ENCODE data around the gene ZNF512B. TPM values are rescaled to one million over a fixed set of nuclear protein-coding genes. Genes with fewer than 3 reads are reported as not detected.
"Not testable (repeated sequence)": the region's sequence is repeated elsewhere in the genome, so short reads cannot be mapped to it uniquely, and the experiment has no call there.

Gene ZNF512B
- polyA plus RNA-seq, 1 donor = 29.8 TPM

DNA sequence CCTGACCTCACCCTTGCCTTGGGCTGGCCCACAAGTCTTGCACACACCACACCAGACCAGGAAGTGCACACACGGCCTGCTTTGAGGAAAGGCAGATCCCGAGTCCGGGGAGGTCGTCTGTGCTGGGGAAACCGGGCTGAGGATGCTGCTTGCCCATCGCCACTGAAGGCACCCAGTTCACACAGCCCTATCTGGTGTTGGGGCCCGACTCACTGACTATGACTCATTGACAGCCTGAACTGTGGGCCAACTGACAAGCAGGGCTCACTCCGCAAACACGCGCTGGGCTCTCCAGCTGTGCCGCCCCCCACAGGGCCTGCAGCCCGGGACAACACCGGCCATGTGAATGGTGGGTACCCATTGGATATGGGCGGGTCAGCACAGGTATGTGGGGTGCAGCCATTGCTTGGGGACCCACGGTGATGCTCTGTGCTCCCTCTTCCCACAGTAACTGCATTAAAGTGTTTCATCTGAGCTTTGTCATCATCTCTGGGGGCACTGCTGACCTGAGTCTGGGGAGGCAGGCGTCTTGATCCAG, 8.1 kb upstream of the ZNF512B start:
- DNase-seq = no peak

DNA sequence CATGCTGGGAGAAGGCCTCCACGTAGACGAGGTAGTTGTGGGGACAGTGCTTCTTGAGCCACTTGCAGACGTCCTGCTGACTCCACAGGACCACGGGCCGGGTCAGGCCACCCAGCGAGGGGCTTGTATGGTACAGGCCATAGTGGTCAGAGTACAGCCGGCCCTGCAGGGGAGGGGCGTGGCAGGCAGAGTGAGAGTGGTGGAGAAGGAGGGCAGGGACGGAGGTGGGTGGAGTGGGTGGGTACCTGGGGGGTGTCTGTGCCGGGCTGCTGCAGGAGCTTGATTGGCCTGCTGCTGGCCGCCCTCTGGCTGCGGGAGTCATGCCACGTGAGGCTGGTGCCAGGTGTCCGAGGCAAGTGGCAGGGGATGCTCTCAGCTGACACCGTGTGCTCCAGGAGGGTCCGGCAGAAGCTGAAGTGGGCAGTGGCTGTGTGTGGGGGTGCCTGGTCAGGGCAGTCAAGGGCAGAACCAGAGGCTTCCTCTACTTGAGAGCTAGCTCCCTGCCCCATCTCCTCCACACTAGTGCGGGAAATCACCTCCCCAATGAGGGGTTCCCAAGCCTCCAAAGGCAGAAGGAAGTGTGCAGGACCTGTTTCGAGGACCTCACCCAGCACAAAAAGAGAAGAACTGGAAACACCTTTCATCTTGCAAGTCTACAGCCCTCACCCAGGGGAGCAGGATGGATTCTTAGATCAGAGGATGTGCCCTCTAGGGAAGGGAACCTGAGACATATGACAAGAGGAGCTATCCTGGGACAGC, 7.4 kb upstream of the ZNF512B start:
- no peak for DNase-seq

DNA sequence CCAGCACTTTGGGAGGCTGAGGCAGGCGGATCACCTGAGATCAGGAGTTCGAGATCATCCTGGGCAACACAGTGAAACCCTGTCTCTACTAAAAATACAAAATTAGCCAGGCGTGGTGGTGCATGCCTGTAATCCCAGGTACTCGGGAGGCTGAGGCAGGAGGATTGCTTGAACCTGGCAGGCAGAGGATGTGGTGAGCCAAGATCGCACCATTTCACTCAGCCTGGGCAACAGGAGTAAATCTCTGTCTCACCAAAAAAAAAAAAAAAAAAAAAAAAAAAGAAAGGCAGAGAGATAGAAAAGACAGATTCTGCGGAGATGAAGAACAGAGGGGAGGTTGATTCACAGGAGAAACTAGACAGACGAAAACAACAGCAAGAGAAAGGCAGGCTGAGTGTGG, 6.8 kb upstream of the ZNF512B start:
- not testable (repeated sequence) for DNase-seq

DNA sequence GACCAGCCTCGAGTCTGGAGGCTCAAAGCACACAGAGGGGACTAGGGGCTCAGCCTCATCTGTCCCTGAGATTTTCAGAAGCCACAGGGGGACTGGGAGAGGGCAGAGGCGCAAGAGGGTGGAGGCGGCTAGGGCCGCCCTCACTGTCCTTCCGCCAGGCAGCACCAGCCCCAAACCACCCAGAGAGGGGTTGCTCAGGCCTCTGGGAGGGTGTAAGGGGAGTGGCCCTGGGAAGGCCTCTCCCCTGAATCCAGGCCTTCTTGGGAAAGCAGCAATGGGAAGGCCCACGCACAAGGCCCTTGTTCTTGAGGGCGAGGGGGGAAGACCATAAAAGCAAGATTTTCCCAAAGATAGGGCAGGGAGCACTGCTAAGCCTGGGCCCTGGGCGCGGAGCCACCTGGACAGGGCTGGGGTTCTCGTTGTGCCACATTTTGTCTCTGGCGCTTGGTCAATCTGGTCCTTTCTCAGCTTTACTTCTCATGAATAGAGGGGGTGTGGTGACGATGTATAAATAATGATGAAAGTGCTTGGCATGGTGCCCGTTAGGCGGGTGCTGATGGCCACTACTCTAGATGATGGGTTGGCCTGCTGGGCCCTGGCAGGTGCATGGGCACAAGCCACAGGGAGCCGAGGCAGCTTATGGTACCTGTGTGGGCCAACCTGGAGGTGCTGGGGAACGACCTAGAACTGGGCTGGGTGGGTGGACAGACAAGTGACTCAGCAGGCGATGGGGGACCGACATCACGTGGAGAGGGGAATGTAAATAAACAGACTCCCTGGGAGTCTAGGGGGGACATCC, 4.9 kb upstream of the ZNF512B start:
- DNase-seq = no peak

DNA sequence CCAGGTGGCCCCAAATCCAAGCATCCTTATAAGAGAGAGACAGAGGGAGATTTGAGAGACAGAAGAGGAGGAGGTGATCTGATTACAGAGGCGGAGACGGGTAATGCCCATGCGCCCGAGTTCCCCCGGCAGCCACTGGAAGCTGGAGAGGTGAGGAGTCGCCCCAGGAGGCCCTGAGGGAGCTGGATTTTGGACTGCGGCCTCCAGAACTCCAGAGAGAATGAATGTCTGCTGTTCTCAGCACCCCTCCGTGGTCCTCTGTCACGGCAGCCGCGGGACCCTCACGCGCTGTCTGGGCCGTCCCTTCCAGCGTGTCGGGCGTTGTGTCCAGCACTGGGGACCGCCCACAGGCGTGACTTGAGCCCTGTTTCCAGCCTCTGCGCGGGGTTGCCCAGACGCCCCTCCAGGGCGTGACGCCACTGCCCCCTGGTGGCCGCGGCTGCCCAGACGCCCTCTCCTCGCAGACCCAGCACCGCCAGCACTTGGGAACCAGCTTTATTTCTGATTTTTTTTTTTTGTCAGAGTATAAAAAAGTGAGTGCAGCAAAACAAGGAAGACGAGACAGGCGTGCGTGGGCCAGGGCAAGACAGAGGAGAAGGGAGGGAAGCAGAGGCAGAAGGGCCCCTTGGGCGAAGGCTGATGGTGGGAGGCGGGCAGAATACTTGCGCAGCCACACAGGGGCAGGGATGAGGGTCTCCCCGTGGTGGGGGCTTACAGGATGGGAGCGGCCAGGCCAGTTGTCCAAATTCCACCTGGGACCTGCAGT, 4.1 kb upstream of the ZNF512B start:
- peak; percentile 92 for DNase-seq

DNA sequence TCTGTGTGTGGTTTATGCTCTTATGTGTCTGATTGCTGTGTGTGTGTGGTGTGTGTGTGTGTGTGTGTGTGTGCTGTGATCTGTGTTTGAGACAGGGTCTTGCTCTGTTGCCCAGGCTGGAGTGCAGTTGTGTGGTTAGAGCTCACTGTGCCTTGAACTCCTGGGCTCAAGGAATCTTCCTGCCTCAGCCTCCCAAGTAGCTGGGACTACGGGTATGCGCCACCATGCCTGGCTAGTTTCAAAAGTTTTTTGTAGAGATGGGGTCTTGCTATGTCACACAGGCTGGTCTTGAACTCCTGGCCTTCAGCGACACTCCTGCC, 3.4 kb upstream of the ZNF512B start:
- no peak for DNase-seq

DNA sequence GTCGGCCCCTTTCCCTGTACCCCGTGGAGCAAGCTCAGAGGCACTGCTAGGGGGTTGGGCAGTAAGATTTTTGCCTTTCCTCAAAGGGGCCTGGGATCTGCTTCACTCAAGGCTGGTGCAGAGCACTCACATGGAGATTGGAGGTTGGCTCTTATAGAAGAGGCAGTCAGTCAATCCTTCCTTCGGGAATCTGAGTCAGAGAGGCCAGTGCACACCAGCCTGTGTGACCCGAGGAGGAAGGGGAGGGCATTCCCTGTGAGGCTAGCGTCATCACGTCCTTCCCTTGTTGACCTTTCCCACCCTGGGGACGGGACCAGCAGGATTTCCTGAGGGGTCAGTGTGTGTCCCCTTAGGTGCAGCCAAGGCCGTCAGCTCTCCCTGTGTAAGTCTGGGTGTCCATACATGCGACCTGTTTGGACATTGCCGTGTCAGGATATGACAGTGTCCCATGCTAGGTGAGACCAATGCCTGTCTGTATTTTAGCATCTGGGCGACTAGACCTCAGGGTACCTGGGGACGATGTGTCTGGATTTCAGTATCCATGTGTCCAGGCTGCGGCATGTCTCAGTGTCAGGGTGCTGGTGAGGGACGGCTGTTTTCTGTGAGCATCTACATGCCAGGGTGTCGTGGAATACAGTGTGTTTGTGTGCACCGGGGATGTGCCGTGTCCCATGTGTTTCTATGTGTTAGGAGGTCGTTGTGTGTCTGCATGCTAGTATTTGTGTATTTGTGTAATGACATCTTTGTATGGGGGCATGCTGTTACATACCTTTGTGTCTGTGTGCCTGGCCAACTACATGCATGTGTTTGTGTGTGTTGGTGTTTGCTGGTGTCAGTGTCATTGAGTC, 2.8 kb upstream of the ZNF512B start:
- DNase-seq = no peak

DNA sequence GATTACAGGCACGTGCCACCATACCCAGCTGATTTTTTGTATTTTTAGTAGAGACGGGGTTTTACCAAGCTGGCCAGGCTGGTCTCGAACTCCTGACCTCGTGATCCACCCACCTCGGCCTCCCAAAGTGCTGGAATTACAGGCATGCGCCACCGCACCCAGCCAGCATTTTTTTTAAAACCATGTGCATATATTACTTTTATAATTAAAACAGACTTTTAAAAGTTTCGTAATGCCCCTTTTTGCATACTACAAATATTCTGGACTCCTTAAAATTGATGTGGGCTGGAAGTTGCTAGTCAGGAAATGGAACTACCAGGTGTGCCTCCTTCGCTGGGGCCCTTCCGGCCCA, 2.2 kb upstream of the ZNF512B start:
- DNase-seq = not testable (repeated sequence)

DNA sequence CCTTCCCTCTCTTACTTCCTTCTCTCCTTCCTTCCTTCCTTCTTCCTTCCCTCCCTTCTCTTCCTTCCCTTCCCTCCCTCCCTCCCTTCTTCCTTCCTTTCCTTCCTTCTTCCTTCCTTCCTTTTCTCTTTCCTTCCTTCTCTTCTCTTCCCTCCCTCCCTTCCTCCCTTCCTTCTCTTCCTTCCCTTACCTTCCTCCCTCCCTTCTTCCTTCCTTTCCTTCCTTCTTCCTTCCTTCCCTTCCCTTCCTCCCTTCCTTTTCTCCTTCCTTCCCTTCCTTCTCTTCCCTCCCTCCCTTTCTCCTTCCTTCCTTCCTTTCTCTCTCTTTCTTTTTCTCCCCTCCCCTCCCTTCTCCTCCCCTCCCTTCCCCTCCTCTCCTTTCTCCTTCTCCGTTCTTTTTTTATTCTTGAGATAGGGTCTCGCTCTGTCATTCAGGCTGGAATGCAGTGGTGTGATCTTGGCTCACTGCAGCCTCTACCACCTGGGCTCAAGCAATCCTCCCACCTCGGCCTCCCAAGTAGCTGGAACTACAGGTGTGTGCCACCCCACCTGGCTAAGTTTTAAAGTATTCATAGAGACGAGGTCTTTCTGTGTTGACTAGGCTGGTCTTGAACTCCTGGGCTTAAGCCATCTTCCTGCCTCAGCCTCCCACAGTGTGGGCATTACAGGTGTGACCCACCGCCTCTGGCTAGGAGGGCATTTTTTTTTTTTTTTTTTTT, 1.1 kb upstream of the ZNF512B start:
- no peak for DNase-seq

DNA sequence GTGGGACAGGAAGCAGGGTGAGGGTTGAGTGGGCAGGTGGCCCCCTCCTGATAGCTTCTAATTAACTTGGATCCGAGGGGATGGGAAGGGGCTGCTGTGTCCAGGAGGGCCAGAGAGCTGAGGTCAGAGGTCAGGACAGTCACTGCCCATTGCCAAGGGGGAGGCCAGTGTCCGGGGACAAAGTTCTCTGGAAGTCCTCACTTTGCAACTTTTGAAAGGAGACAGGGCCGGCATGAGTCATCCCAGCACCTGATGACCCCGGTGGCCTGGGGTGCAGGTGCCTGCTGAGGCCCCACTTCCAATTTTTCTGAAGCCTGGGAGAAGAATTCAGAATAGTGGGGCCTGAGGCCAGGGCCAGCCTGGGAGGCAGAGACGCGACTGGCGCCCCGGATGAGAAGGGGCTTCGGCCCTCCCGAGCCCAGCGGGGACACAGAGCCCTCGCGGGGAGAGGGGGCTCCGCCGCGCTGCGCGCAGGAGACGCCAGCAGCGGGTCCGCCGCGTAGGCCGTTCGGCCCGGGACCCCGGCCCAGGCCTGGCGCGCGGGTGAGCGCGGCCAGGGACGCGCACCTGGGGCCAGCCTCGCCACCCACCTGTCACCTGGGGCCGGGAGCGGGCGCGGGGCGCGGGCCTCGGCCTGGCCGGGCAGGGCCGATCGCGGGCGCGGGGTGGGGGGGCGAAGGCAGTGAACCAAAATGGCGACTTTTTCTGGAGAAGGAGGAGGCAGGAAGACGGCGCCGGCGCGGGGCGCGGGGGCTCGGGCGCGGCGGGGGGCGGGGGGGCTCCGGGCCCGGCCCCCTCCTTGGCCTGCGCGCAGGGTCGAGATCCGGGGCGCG, 586 bp downstream of the ZNF512B start:
- no peak for DNase-seq

DNA sequence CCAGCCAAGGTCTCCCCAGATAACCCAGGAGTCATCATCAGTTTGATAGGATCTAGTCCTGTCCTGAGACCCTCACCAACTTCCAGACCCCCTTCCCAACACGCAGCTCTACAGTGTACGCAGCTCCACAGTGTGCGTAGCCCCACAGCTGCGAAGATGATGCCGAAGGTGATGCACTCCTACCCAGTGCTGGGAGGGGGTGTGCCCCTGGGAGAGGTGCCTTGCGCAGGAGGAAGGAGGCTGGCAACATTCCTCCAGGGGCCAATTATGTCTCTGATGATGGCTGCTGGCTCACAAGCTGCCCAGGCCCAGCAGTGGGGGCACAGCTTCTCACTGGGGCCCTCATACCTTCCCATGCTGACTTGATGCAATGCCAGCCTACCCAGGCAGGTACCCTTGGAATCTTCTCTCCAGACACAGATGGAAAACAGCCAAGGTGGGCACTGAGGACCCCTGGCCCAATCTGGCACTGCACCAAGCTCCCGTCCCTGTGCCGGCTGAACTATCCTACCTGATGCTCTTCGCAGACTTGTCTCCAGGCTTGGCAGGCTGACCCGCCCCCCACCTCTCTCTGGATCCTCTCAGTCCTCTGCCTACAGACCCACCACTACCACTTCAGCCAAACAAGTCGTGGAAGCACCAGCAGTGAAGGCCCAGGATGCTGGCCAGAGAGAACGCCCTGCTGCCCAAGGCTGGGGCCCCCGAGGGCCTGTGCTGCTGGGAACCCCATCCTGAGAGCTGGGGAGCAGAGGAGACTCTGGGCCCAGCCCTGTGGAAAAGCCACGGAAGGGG, 1.4 kb downstream of the ZNF512B start:
- no peak for DNase-seq

DNA sequence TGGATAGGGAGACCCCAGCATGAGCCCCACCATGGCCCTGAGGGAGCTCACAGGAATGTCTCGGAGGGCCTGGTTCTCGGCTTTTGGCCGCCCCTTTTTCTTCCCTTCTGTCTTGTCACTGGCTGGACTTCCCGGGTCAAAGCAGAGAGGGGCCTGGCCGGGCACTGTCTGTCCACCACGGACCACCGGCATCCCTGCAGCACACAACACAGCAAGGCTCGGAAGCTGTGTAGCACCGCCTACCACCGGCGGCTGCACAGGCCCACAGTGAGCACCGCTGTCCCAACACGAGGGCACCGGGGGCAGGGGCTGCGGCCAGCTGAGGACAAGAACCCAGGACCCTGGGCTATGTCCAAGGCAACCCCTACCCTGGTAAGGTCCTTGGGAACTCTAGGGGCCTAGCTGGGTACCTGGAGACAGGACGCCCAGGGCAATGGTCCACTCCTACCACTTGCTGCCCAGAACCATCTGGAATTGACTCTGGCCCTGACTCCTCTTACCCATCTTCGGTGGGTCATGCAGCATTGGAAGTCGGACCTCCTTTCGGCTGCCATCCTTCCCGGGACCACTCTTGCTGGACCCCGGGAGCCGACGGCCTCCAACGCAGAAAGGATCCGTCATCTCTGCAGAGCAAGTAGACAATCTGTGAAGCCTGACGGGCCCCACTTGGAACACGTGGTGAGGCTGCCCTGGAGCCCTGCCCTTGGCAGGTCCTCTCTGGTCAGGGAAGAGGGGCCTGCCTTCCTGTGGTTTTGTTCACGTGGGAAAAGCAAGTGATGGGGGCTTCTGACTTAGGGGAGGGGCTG, 2.2 kb downstream of the ZNF512B start:
- DNase-seq = no peak

DNA sequence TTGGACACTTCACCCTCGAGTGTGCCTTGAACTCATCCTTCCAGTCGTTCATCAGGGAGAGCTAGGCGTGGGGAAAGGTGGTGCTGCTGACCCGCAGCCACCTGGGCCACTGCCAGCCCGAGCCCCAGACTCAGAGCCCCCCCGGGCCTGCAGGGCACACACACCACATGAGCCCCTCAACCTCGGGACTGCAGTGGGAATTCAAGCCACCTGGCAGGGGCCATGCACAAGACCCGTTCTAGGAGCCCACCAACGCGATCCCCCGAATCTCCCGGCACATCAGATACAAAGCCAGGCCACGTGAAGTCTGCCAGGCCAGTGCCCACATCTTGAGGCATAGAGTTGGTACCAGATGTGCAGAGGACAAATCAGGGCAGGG, 2.8 kb downstream of the ZNF512B start:
- DNase-seq = no peak

DNA sequence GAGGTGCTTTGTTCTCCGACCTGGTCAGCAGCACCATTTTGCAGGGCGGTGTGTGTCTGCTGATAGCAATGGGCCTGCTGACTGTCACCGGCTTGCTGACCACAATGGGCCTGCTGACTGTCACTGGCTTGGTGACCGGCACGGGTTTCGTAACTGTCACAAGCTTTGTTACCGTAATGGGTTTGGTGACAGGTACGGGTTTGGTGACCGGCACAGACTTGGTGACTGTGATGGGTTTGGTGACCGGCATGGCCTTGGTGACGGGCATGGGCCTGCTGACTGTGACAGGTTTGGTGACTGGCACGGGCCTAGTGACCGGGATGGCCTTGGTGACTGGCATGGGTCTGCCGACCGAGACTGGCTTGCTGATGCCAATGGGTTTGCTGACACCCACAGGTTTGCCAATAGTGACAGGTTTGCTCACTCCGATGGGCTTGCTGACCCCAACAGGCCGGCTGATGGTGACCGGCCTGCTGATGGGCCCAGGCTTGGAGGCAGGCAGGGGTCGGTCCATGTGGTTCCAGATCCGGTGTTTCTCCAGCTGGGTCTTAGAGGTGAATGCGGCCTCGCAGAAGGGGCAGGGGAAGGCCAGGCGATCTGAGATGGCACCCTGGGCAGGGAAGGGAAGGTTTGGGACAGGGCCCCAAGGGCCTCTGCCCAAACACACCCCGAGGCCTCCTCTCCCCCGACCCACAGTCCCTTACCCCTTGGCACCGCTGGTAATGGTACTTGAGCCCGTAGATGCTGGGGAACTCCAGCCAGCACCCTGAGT, 3.4 kb downstream of the ZNF512B start:
- DNase-seq = no peak

DNA sequence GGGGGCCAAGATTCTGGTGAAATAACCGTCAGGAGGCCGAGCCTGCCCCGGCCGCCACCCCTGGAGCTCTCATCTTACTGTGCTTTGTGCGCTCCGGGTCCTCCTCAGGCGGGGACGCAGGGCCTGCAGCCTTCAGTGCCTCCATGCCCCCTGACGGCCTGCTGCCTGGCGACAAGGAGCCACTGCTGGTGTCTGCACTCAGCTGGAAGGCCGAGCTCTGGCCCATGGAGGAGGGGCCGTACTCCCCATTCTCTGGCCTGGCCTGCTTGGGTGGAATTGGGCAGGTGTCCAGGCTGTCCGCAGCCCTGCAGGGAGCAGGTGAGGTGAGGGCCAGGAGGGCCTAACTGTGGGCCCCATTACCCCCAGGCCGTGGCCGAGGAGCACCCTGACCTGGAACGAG, 5.3 kb downstream of the ZNF512B start:
- DNase-seq = no peak

DNA sequence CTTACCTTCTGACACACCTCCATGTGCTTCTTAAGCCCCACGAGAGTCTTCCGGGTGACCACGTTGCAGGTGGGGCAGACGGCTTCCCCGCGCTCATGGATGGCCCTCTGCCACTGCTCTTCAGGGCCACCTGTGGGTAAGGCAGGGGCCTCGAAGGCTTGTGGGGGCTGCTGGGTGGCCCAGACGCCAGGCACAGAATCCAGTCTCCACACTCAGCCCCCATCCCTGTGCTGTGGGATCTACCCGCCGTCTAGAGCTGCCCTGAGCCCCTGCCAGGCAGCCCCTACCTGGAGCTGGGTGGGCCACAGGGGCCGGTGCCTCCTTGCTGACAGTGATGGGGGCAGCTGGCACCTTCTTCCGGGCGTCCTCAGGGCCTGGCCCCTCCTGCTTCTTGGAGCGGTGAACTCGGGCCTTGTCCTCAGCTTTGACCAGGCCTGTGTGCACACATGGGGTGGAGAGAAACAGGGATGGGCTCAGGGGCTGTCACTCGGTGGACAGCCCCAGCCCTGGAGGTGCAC, 5.9 kb downstream of the ZNF512B start:
- no peak for DNase-seq

DNA sequence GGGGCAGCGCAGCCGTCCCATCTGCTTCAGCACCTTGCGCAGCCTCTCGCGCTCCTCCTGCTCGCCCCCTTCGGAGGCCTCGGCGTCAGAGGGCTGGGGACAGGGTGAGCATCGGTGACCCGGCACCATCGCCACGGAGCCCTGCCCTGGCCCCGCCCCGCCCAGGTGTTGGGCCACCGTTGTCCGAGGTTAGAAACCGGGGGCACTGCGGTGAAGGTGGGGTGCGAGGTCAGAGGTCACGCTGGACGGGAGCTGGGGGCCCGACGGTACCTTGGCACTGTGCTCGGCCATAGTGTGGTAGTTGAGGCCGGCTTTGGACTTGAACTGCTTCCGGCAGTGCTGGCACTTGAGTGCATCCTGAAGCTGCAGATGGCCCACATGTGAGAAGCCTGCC, 6.4 kb downstream of the ZNF512B start:
- DNase-seq = no peak

Measured in hindlimb muscle (tissue), 1 donor.